Thoracic aorta (tissue), 2 donors: ENCODE data around the gene SLC35F5. TPM values are rescaled to one million over a fixed set of nuclear protein-coding genes. Genes with fewer than 3 reads are reported as not detected.

Experiments
- ATAC-seq: fragments of 150-250 bp; one replicate; pipeline ENCODE4 v1.8.0; 2017; ENCODE audit warnings: low read depth; ENCODE audit not compliant: insufficient number of reproducible peaks, low FRiP score
- DNase-seq: peaks from one replicate; pipeline ENCODE4 v3.0.0-alpha.2; 2020; ENCODE audit warnings: low spot score
- H3K27ac ChIP-seq, 2 donors: fragments of 200-600 bp; sonication (generic); 1 replicate in 1 of 2; 2 replicates in 1 of 2; pipeline ENCODE4 v1.5.1; 2016; ENCODE audit warnings: mild to moderate bottlenecking in 2 of 2, moderate library complexity in 2 of 2
- H3K27me3 ChIP-seq: fragments of 200-600 bp; sonication (generic); replicated peaks from 2 replicates; pipeline ENCODE4 v1.6.0; 2016; ENCODE audit warnings: mild to moderate bottlenecking; ENCODE audit not compliant: insufficient read depth
- H3K36me3 ChIP-seq: fragments of 200-600 bp; sonication (generic); one replicate; pipeline ENCODE4 v1.5.1; 2016
- H3K4me1 ChIP-seq, 2 donors: fragments of 200-600 bp; sonication (generic); 1 replicate in 1 of 2; 2 replicates in 1 of 2; pipeline versions ENCODE4 v1.5.1 to v1.6.0; 2016; ENCODE audit warnings: low read depth in 2 of 2, mild to moderate bottlenecking in 1 of 2; ENCODE audit not compliant: control insufficient read depth in 1 of 2
- H3K4me3 ChIP-seq: fragments of 200-600 bp; sonication (generic); 2 replicates; pipeline ENCODE4 v1.5.1; 2016; ENCODE audit warnings: mild to moderate bottlenecking
- H3K9me3 ChIP-seq: fragments of 200-600 bp; sonication (generic); 2 replicates; pipeline ENCODE4 v1.5.1; 2016
- total RNA-seq, 2 donors: library from RNA; depleted of rRNA; stranded (reverse); fragments of >200 nt; gene quantifications; one replicate each; pipeline versions ENCODE4 v1.1.0 to v1.2.3, GENCODE V29; 2016
- TF ChIP-seq, protein P1 (sequence below): fragments of 200-600 bp; sonication (generic); IDR thresholded peaks from one replicate; pipeline ENCODE4 v1.5.1; 2019; ENCODE audit warnings: antibody characterized with exemption

Gene SLC35F5
- total RNA-seq, 2 donors from 2014 or later, result 86.2 to 90.2 TPM

DNA sequence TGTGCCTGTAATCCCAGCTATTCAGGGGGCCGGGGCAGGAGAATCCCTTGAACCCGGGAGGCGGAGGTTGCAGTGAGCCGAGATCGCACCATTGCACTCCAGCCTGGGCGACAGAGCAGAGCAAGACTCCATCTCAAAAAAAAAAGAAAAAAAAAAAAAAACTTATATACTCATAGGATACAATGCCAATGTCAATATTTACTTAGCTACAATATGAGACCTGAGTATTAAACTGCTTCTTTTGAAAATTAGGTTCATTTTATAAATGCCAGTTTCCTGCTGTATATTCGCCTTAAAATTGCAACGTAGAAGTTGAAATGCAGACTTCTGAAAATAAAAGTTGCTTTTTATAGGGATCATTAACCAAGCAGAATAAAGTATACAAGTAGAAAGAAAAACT is 2.3 kb downstream of the SLC35F5 start:
- H3K9me3 ChIP-seq, result no peaks in the 10 kb centered on the region
- no peaks in the 10 kb centered on the region for H3K27me3 ChIP-seq
- ATAC-seq (no peak), DNase-seq (no peak)
- peaks cover 19 to 22% of the 10 kb centered on the region in 2 donors for H3K4me1 ChIP-seq
- H3K4me3 ChIP-seq, result peak overlapping the region; percentile 93
- peaks cover under 1% of the 10 kb centered on the region for H3K36me3 ChIP-seq
- TF ChIP-seq, protein P1, sequence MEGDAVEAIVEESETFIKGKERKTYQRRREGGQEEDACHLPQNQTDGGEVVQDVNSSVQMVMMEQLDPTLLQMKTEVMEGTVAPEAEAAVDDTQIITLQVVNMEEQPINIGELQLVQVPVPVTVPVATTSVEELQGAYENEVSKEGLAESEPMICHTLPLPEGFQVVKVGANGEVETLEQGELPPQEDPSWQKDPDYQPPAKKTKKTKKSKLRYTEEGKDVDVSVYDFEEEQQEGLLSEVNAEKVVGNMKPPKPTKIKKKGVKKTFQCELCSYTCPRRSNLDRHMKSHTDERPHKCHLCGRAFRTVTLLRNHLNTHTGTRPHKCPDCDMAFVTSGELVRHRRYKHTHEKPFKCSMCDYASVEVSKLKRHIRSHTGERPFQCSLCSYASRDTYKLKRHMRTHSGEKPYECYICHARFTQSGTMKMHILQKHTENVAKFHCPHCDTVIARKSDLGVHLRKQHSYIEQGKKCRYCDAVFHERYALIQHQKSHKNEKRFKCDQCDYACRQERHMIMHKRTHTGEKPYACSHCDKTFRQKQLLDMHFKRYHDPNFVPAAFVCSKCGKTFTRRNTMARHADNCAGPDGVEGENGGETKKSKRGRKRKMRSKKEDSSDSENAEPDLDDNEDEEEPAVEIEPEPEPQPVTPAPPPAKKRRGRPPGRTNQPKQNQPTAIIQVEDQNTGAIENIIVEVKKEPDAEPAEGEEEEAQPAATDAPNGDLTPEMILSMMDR, result no peak
- H3K27ac ChIP-seq, result no peak overlapping the region

DNA sequence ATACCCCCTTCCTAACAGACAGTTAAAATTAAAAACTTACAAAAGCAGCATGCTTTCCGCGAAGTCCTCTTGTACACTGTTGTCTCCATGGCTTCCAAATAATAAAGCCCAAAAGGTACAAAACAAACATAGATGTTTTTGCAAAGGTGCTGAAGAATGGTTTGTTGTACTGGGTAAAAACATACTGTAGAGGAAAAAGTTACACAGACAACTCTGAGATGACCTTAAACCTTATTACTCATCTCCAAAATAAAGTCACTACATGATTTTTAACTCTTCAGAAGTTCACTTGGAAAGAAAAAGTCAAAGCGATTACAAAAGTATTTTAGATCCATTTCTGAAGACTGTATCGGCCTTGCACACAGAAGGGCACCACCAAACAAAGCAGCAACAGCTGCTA is 6.1 kb downstream of the SLC35F5 start:
- no peak for ATAC-seq
- no peaks in the 10 kb centered on the region for H3K9me3 ChIP-seq
- H3K4me1 ChIP-seq, result peaks cover 16% of the 10 kb centered on the region in 2 donors
- H3K27me3 ChIP-seq, result no peaks in the 10 kb centered on the region
- no peak for DNase-seq
- TF ChIP-seq, protein P1, result no peak
- peaks cover 10% of the 10 kb centered on the region for H3K36me3 ChIP-seq
- H3K27ac ChIP-seq, result no peak overlapping the region
- H3K4me3 ChIP-seq, result no peak overlapping the region

DNA sequence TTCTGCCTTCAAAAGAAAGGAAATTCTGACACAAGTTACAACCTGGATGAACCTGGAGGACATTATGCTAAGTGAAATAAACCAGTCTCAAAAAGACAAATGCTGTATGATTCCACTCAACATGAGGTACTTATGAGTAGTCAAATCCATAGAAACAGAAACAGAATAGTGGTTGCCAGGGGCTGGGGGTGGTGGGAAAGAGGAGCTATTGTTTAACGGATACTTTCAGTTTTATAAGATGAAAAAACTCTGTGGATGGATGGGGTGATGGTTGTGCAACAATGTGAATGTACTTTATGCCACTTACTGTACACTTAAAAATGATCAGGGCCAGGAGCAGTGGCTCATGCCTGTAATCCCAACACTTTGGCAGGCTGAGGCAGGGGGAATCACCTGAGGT is 15.4 kb downstream of the SLC35F5 start:
- ATAC-seq, result no peak
- H3K36me3 ChIP-seq, result peaks cover 44% of the 10 kb centered on the region
- no peaks in the 10 kb centered on the region for H3K27me3 ChIP-seq

DNA sequence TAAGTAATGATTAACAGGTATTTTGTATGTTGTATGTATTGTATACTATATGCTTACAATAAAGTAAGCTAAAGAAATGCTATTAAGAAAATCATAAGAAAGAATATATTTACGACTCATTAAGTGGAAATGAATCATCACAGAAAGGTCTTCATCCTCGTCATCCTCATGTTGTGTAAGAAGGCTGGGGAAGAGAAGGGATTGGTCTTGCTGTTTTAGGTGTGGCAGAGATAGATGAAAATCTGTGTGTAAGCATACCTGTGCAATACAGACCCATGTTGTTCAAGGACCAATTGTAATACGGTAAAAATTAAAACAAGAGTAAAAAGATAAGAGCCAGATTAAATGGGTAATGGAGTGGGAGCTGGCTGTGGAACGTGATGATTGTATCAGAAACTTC is 16.6 kb downstream of the SLC35F5 start:
- Histone ChIP-seq H3K9me3 (no peaks in the 10 kb centered on the region), H3K4me1 (no peaks in the 10 kb centered on the region), H3K4me3 (no peak overlapping the region), H3K36me3 (peaks cover 44% of the 10 kb centered on the region), H3K27me3 (no peaks in the 10 kb centered on the region), H3K27ac (no peak overlapping the region)
- DNase-seq (no peak), ATAC-seq (no peak)
- TF ChIP-seq, protein P1, result no peak

More for the DNA sequence above, 15.4 kb downstream of the SLC35F5 start:
- Histone ChIP-seq H3K9me3 (no peaks in the 10 kb centered on the region), H3K4me3 (no peak overlapping the region), H3K27ac (no peak overlapping the region), H3K4me1 (no peaks in the 10 kb centered on the region)
- no peak for DNase-seq
- TF ChIP-seq, protein P1, result no peak

DNA sequence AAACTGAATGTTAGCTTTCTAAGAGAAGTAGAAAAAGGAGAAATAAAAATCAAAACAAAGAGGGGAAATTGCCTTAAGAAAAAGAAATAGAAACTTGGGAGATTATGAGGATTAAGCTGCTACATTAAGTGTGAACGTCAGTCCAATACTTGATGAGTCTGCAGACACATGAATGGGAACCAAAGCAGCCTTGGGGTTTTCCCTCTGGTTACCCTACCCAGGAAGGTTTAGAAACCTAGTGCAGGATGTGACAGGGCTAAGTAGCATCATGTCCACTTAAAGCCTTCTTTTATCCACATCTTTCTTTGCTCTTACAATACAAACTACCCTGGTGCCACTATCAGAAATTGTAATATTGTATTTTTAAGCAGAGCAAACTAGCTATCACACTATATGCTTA is 22.3 kb downstream of the SLC35F5 start:
- H3K27ac ChIP-seq, result no peak overlapping the region
- H3K9me3 ChIP-seq, result no peaks in the 10 kb centered on the region
- no peaks in the 10 kb centered on the region for H3K4me1 ChIP-seq
- TF ChIP-seq, protein P1, result no peak
- ATAC-seq (no peak), DNase-seq (no peak)
- no peaks in the 10 kb centered on the region for H3K27me3 ChIP-seq
- H3K36me3 ChIP-seq, result peaks cover 5% of the 10 kb centered on the region
- H3K4me3 ChIP-seq, result no peak overlapping the region
